DOHH2 (cell line): ENCODE data around the gene THRB.
"Not testable (repeated sequence)": the region's sequence is repeated elsewhere in the genome, so short reads cannot be mapped to it uniquely, and the experiment has no call there.

Source experiments
- H3F3A ChIP-seq: fragments of 200-600 bp; sonication (generic), shearing (Covaris generic); 2 replicates; pipeline ENCODE4 v1.6.0; 2016; ENCODE audit warnings: antibody characterized with exemption, mild to moderate bottlenecking; ENCODE audit not compliant: control insufficient read depth, insufficient read depth
- H3K27ac ChIP-seq: fragments of 200-600 bp; sonication (generic); 2 replicates; pipeline ENCODE4 v1.5.1; 2014; ENCODE audit warnings: low read depth, mild to moderate bottlenecking, low read length, moderate library complexity
- H3K27me3 ChIP-seq: fragments of 200-600 bp; sonication (generic); 2 replicates; pipeline ENCODE4 v1.6.1; 2014; ENCODE audit warnings: mild to moderate bottlenecking, low read length, mixed read lengths; ENCODE audit not compliant: control insufficient read depth
- H3K36me3 ChIP-seq: fragments of 200-600 bp; sonication (generic); 2 replicates; pipeline ENCODE4 v1.6.1; 2014; ENCODE audit warnings: mild to moderate bottlenecking, low read length, moderate library complexity, mixed read lengths; ENCODE audit not compliant: control insufficient read depth
- H3K4me1 ChIP-seq: fragments of 200-600 bp; sonication (generic); 2 replicates; pipeline ENCODE4 v1.6.1; 2014; ENCODE audit warnings: mild to moderate bottlenecking, low read length, mixed read lengths; ENCODE audit not compliant: control insufficient read depth
- H3K4me2 ChIP-seq: fragments of 200-600 bp; sonication (generic); 2 replicates; pipeline ENCODE4 v1.6.0; 2014; ENCODE audit warnings: mild to moderate bottlenecking, low read length, moderate library complexity
- H3K4me3 ChIP-seq: fragments of 200-600 bp; sonication (generic); 2 replicates; pipeline ENCODE4 v1.5.1; 2014; ENCODE audit warnings: mild to moderate bottlenecking, low read length, mixed read lengths
- H3K79me2 ChIP-seq: fragments of 200-600 bp; sonication (generic); 2 replicates; pipeline ENCODE4 v1.6.1; 2014; ENCODE audit warnings: mild to moderate bottlenecking, low read length, mixed read lengths; ENCODE audit not compliant: control insufficient read depth
- H3K9me2 ChIP-seq: fragments of 200-600 bp; sonication (generic); replicated peaks from 2 replicates; pipeline ENCODE4 v1.6.1; 2014; ENCODE audit warnings: mild to moderate bottlenecking, low read length, mixed read lengths; ENCODE audit not compliant: control insufficient read depth
- H3K9me3 ChIP-seq: fragments of 200-600 bp; sonication (generic); 2 replicates; pipeline ENCODE4 v1.6.1; 2014; ENCODE audit warnings: antibody characterized with exemption, low read length, mixed read lengths; ENCODE audit not compliant: control insufficient read depth, insufficient read depth
- H4K20me1 ChIP-seq: fragments of 200-600 bp; sonication (generic); 2 replicates; pipeline ENCODE4 v1.6.0; 2014; ENCODE audit warnings: low read depth, mild to moderate bottlenecking, antibody characterized with exemption, low read length, moderate library complexity; ENCODE audit not compliant: control insufficient read depth, insufficient read depth
- CTCF ChIP-seq: fragments of 200-600 bp; sonication (generic); IDR thresholded peaks from one replicate; pipeline ENCODE4 v1.5.1; 2014; ENCODE audit warnings: antibody characterized with exemption, mild to moderate bottlenecking, low read depth, low read length; ENCODE audit not compliant: poor library complexity, severe bottlenecking
- EZH2phosphoT487 ChIP-seq: fragments of 200-600 bp; sonication (generic); IDR thresholded peaks from 2 replicates; pipeline ENCODE4 v1.6.1; 2017; ENCODE audit warnings: borderline replicate concordance, mild to moderate bottlenecking, antibody characterized with exemption, low read length, moderate library complexity, mixed read lengths

Gene THRB

GRCh38 chr3:24432989-24433388, 61.7 kb downstream of the THRB start:
- Histone ChIP-seq H3K4me3 (no peak overlapping the region), H3K27ac (no peak overlapping the region), H3K9me2 (no peaks in the 10 kb centered on the region), H3K4me2 (no peak overlapping the region), H3F3A (no peaks in the 10 kb centered on the region), H3K4me1 (no peaks in the 10 kb centered on the region), H3K36me3 (no peaks in the 10 kb centered on the region), H3K9me3 (no peaks in the 10 kb centered on the region), H3K79me2 (no peaks in the 10 kb centered on the region), H4K20me1 (no peaks in the 10 kb centered on the region), H3K27me3 (no peaks in the 10 kb centered on the region)
- TF ChIP-seq CTCF: no peak
- no peak for TF ChIP-seq EZH2phosphoT487

- TF ChIP-seq EZH2phosphoT487 (no peak), CTCF (no peak)
- H4K20me1 ChIP-seq: no peaks in the 10 kb centered on the region
- no peaks in the 10 kb centered on the region for H3K4me1 ChIP-seq
- H3K27me3 ChIP-seq: no peaks in the 10 kb centered on the region
- no peaks in the 10 kb centered on the region for H3K9me3 ChIP-seq
- H3K9me2 ChIP-seq: no peaks in the 10 kb centered on the region
- H3K4me2 ChIP-seq: no peak overlapping the region
- H3K4me3 ChIP-seq: no peak overlapping the region
- no peaks in the 10 kb centered on the region for H3K36me3 ChIP-seq
- H3K79me2 ChIP-seq: no peaks in the 10 kb centered on the region
- H3K27ac ChIP-seq: no peak overlapping the region
- no peaks in the 10 kb centered on the region for H3F3A ChIP-seq
Measured at GRCh38 chr3:24428481-24428880, 66.2 kb downstream of the THRB start.

DNA sequence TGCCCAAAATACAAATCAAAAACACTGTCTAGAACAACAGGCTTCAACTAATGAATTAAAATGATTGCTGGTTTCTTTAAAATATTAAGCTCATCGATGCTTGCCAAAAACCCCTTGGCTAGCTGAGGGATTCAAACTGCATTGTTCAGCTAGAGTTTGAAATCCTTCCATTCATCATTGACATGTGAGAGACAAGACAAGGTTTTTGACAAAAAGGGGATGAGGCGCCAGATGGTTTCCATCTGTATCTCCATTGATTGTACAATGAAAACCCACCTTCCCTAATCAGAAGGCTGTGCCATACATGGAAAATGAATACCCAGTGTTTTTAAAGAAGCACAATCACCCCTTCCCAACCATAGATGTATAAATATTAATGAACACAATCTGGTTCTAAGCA, 67.8 kb downstream of the THRB start:
- Histone ChIP-seq H3K79me2 (no peaks in the 10 kb centered on the region), H3K9me3 (no peaks in the 10 kb centered on the region), H3K4me2 (no peak overlapping the region), H3K27ac (no peak overlapping the region), H3F3A (no peaks in the 10 kb centered on the region), H3K9me2 (no peaks in the 10 kb centered on the region), H3K27me3 (no peaks in the 10 kb centered on the region), H4K20me1 (no peaks in the 10 kb centered on the region), H3K4me1 (no peaks in the 10 kb centered on the region), H3K36me3 (no peaks in the 10 kb centered on the region), H3K4me3 (no peak overlapping the region)
- no peak for TF ChIP-seq EZH2phosphoT487
- no peak for TF ChIP-seq CTCF

DNA sequence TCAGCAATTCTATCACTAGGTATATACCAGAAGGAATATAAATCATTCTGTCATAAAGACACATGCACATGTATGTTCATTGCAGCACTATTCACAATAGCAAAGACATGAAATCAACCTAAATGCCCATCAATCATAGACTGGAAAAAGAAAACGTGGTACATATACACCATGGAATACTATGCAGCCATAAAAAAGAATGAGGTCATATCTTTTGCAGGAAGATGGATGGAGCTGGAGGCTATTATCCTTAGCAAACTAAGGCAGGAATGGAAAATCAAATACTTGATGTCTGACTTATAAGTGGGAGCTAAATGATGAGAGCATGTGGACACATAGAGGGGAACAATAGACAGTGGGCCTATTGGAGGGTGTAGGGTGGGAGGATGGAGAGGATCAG, 73.8 kb downstream of the THRB start:
- not testable (repeated sequence) for H3K4me2 ChIP-seq, H3K27ac ChIP-seq, H3K9me2 ChIP-seq, H3K27me3 ChIP-seq, H3K4me3 ChIP-seq, H3K9me3 ChIP-seq, H3K4me1 ChIP-seq, H3F3A ChIP-seq, H3K36me3 ChIP-seq, H4K20me1 ChIP-seq, H3K79me2 ChIP-seq
